Measurements from ENCODE around the gene PRKG1. TPM values are rescaled to one million over a fixed set of nuclear protein-coding genes. Genes with fewer than 3 reads are reported as not detected.

The PRKG1 gene
- total RNA-seq, 1 experiment from 2014 or later, result 10.4 TPM

- Histone ChIP-seq H3K9me3 (ENCODE audit: control insufficient read depth, low read depth, low read length) (no peaks in the 10 kb centered on the region), H3K14ac (ENCODE audit: insufficient read depth, low read length) (no peak overlapping the region), H3K27me3 (ENCODE audit: insufficient read depth, low read length) (no peaks in the 10 kb centered on the region), H2BK15ac (ENCODE audit: low read depth, low read length) (no peak overlapping the region), H3K56ac (ENCODE audit: insufficient read length, low read depth, low read length) (no peak overlapping the region), H3K9ac (ENCODE audit: extremely low read depth, insufficient read length, low read length) (no peak overlapping the region), H4K20me1 (ENCODE audit: control insufficient read depth, insufficient read depth, insufficient read length) (no peaks in the 10 kb centered on the region), H3K18ac (ENCODE audit: insufficient read length, low read depth, low read length) (no peak overlapping the region), H3K4me1 (ENCODE audit: insufficient read depth, low read length) (peaks cover 4% of the 10 kb centered on the region; the same call in 1 of the 2 replicates), H3K79me1 (ENCODE audit: insufficient read depth, low read depth, low read length, poor library complexity, severe bottlenecking) (no peaks in the 10 kb centered on the region), H3K79me2 (ENCODE audit: insufficient read depth, low read length) (no peaks in the 10 kb centered on the region; the same call in 1 of the 2 replicates), H2BK12ac (ENCODE audit: insufficient read length, low read depth, low read length) (no peak overlapping the region), H2AK5ac (ENCODE audit: insufficient read length, low read length) (no peak overlapping the region), H2AFZ (ENCODE audit: low read length) (no peak overlapping the region), H2BK120ac (ENCODE audit: low read depth, low read length, poor library complexity, severe bottlenecking) (no peak overlapping the region), H2BK5ac (ENCODE audit: insufficient read length, low read length) (no peak overlapping the region), H3K23ac (ENCODE audit: insufficient read length, low read depth, low read length) (no peak overlapping the region), H4K8ac (replicated peaks; ENCODE audit: insufficient read length, low read depth, low read length) (no peak overlapping the region), H3K4ac (ENCODE audit: low read depth, low read length) (no peak overlapping the region), H3K27ac (ENCODE audit: insufficient read length, low read depth, low read length) (no peak overlapping the region), H3K4me2 (ENCODE audit: insufficient read depth, insufficient read length, low read length) (no peak overlapping the region), H3K23me2 (ENCODE audit: insufficient read length, low read depth, low read length, poor library complexity, severe bottlenecking) (no peaks in the 10 kb centered on the region), H3T11ph (ENCODE audit: low read length) (no peak overlapping the region), H4K91ac (ENCODE audit: insufficient read length, low read depth, low read length) (no peak overlapping the region), H4K5ac (ENCODE audit: insufficient read length, low read depth, low read length) (no peak overlapping the region), H2BK20ac (ENCODE audit: low read depth, low read length, poor library complexity, severe bottlenecking) (no peak overlapping the region)
- no CpG with 5 or more reads among the region's 1 CpG for WGBS (ENCODE audit: extremely low coverage, insufficient read length, low lambda C conversion rate)
- Mint-ChIP-seq H3K27ac (no peak overlapping the region), H3K27me3 (ENCODE audit: low read depth) (no peaks in the 10 kb centered on the region), H3K4me1 (peaks cover 11 to 15% of the 10 kb centered on the region in 2 experiments), H3K4me3 (no peak overlapping the region), H3K36me3 (ENCODE audit: insufficient read depth in 1 of 3, low read depth in 3 of 3) (no peaks in the 10 kb centered on the region; a peak in 1 of 7 replicates), H3K9me3 (peaks cover 0 to 3% of the 10 kb centered on the region in 2 experiments; a peak in 1 of 5 replicates)
- DNase-seq, result no peak
- TF ChIP-seq CTCF (conservative IDR thresholded peaks at IDR 0.05), result no peak
These were observed 38.7 kb downstream of the PRKG1 start for GRCh38 chr10:51113007-51113406.

All from H9 (cell line).